Measurements from ENCODE around the gene RPL39L.

DNA sequence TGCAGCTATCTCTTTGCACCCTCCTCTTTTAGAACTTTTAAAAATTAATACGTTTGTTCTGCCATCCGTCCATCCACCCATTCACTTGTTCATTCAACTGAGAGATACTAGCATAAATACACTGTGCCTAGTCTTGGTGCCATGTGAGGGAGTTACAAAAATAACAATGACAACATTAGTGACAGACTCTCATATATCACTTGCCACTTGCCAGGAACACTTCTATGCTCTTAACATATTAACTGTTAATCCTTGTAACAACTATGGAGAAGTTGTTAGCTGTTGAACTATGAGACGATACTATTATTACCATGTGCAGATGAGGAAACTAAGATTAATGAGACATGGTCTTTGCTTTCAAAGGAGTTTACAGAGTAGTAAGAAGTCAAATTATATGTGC lies 33.6 kb downstream of the RPL39L start:
- TF ChIP-seq, protein P1, sequence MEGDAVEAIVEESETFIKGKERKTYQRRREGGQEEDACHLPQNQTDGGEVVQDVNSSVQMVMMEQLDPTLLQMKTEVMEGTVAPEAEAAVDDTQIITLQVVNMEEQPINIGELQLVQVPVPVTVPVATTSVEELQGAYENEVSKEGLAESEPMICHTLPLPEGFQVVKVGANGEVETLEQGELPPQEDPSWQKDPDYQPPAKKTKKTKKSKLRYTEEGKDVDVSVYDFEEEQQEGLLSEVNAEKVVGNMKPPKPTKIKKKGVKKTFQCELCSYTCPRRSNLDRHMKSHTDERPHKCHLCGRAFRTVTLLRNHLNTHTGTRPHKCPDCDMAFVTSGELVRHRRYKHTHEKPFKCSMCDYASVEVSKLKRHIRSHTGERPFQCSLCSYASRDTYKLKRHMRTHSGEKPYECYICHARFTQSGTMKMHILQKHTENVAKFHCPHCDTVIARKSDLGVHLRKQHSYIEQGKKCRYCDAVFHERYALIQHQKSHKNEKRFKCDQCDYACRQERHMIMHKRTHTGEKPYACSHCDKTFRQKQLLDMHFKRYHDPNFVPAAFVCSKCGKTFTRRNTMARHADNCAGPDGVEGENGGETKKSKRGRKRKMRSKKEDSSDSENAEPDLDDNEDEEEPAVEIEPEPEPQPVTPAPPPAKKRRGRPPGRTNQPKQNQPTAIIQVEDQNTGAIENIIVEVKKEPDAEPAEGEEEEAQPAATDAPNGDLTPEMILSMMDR (IDR thresholded peaks at IDR 0.05), result no peak
- TF ChIP-seq POLR2A (IDR thresholded peaks at IDR 0.05), result no peak

Data from uterus (tissue), 2 donors.